Right ventricle myocardium inferior (tissue), 1 donor: ENCODE measurements around the gene ARL8B. TPM values are rescaled to one million over a fixed set of nuclear protein-coding genes. Genes with fewer than 3 reads are reported as not detected.
"Not testable (repeated sequence)": the region's sequence is repeated elsewhere in the genome, so short reads cannot be mapped to it uniquely, and the experiment has no call there.

Source experiments
- ATAC-seq: fragments of 200-7000 bp; cut with Tn5 transposase; one replicate; pipeline ENCODE4 v1.9.1; 2020; ENCODE audit warnings: mild to moderate bottlenecking, moderate library complexity
- DNase-seq: peaks from one replicate; pipeline ENCODE4 v3.0.0; 2021; ENCODE audit errors: missing footprints
- intact Hi-C: fragments of 100-400 bp; cut with DNase I; formaldehyde crosslinking; loops from one replicate; pipeline ENCODE4 v1.11.0; 2022
- total RNA-seq: library from RNA; stranded (reverse); fragmentation: NEBNext Ultra II Directional; extraction: Animal tissue kit (Norgen Biotek cat#: 25700); gene quantifications from one replicate; pipeline ENCODE4 v1.2.1, GENCODE V29; 2021
- donor health status: DM: no; HTN: yes; CAD: no; lungs with severe emphysema.

ARL8B gene
- total RNA-seq, 1 donor from 2014 or later, result 67.3 TPM

DNA sequence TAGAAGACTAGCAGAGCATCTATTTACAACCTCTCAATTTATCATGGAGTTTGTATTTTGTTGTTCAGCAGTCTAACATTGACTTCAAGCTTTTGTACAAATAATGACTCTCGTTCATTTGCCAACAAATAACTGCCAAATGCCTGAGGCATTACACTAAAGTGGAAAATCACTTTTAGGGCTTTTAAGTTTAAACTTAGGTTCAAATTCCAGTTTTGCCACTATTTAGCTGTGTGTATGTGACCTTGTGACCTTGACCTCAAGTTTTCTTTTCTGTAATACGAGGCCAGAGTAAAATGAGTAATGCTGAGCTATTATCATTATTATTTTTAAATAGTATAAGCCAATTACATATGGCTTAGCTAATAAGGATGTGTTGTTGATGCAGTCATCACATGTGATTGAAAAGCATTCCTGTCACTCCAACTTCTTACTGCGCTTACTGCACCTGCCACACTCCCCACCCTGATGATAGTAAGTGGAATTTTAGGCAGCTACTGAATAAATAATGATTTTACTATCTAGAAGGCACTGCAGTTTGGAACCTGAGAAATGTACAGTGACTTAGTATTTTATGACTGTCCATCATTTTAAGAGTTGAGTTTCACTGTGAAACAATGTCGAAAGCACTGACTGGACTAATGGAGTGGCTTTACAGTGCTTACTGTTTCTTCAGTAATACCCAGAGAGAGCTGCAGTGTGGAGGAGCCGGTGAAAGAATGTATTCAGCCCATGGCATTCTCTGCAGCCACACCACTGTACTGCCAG, 16.3 kb downstream of the ARL8B start:
- ATAC-seq (no peak), DNase-seq (no peak)
- intact Hi-C loops, result no loop called here

DNA sequence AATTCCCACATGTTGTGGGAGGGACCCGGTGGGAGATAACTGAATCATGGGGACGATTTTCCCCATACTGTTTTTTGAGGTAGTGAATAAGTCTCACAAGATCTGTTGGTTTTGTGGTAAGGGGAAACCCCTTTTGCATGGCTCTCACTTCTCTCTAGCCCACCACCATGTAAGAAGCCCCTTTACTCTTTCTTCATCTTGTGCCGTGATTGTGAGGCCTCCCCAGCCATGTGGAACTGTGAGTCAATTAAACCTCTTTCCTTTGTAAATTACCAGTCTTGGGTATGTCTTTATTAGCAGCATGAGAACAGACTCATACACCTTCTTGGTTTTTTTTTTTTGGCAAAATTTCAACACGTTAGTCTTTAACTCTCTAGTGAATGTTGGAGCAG, 18.1 kb downstream of the ARL8B start:
- intact Hi-C loops, result no loop called here
- ATAC-seq, result no peak
- no peak for DNase-seq

DNA sequence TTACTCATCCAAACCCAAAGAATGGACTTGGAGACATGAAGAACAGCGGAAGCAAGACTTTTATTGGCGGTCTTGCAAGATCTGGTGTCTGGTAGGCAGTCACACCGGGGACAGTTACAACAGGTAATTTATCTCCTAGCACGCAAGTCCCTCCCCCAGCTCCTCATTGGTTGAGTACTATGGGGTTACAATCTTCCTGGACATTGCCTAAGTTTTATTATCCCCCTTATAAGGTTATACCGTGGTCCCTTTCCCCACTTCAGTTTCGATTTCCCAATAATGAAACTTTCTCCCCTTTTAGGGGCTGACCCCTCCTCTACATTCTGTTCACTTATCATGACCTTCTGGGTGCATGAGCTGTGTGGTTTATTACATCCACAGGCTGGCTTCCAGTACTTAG, 18.7 kb downstream of the ARL8B start:
- intact Hi-C loops, result no loop called here
- DNase-seq (no peak), ATAC-seq (no peak)

DNA sequence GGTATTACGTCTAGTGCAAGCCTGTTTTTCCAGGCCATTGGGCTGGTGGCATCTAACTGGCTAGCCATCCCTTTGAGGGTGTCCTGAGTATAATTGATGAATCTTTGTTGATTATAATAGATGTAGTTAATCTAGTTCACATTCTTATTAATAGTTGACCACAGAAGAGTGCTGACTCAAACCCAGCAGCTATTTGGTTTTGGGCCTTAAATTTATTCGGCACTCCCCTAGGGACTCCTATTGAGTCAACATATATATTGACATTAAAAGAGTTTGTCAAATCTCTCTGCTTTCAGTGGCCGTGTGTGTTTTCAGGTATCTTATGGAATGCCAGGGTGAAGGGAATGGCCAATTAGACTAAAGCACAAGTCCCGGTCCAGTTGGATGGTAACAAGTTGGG, 19.7 kb downstream of the ARL8B start:
- intact Hi-C loops, result no loop called here
- DNase-seq (no peak), ATAC-seq (no peak)

DNA sequence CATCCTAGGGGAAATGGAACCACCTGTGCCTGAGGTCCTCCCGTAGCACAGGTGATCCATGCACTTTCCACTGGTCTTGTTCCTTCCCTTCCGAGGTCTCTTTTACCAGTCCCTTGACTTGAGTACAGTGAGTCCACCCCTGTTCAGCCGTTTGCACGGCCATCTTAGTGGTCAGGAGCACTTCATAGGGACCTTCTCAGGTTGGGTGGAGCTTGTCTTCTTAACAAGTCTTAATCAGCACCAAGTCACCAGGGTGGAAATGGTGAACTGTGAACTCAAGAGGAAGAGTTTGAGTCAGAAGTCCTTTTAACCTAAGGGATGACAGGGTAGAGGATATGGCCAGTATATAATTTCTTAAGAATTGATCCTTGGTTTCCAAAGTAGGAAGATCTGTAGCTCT, 21.4 kb downstream of the ARL8B start:
- DNase-seq (no peak), ATAC-seq (no peak)
- intact Hi-C loops, result no loop called here

DNA sequence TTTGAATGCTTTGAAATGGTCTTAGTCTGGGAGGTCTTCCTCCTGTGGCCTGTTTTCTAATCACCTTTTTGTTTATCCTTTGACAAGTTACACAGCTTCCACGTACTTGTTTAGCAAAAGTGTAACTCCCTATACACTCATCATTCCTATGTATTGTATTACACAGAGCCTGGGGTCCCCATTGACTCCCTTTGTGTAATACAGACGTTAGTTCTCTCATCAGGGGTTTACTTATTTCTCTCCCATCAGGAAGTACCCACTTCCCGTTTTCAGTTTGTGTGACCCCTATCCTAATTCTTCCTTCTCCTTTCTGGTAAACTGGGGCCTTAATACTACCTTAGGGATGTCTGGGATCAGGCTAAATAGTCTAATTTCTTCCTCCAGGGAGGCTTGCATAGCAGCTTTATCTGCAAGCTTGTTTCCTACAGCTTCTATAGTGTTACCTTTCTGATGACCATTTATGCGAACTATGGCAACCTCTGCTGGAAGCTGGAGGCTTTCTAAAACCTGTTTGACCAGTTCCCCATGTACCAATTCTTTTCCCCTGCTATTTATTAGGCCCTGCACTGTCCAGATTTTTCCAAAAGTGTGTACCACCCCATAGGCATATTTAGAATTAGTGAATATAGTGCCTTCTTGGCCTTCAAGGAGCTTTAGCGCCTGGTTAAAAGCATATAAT, 22.4 kb downstream of the ARL8B start:
- no peak for ATAC-seq

DNA sequence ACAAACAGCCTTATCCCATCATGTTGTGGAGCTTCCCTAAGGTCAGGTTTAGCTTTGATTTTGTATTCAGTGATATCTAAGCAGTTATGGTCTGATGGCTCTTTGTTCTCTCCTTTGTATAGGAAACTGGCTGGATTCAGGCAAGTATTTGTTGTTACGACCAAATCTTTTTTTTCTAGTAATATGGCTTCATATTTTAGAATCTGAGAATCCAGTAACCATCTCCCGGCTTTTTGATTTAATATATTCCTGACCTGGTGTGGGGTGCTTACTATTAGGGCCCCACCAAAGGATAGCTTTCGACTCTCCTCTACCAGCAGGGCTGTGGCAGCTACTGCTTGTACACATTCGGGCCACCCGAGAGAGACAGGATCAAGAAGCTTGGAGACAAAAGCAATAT, 23.0 kb downstream of the ARL8B start:
- ATAC-seq (no peak), DNase-seq (no peak)
- intact Hi-C loops, result no loop called here

More for the DNA sequence above, 22.4 kb downstream of the ARL8B start:
- no peak for DNase-seq
- intact Hi-C loops, result no loop called here

DNA sequence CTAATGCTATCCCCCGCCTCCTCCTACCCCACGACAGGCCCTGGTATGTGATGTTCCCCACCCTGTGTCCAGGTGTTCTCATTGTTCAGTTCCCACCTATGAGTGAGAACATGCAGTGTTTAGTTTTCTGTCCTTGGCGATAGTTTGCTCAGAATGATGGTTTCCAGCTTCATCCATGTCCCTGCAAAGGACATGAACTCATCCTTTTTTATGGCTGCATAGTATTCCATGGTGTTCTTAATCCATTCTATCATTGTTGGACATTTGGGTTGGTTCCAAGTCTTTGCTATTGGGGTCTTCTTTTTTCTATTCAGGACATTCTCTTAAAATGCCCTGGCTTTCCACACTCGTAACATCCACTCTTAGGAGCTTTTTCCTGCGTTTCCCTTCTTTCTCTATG, 25.1 kb downstream of the ARL8B start:
- DNase-seq, ATAC-seq, intact Hi-C loops: not testable (repeated sequence)

DNA sequence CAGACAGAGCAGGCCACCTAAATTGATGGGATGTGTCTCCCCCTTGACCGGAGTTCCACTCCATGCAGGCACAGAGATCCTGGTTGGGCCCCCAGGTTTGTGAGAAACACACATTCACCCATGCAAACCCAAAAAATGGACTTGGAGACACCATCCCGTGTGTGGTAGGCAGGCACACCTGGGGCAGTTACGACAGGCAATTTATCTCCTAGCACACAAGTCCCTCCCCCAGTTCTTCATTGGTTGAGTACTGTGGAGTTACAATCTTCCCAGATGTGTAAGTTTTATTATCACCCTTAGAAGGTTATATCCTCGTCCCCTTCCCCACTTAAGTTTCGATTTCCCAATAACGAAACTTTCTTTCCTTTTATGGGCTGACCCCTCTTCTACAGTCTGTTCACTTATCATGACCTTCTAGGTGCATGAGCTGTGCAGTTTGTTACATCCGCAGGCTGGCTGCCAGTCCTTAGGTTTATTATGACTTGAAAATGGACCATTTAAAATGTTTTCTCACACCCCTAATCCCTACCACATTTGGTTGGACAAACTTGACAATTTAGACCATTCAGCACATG, 27.3 kb downstream of the ARL8B start:
- intact Hi-C loops, result no loop called here
- no peak for ATAC-seq

DNA sequence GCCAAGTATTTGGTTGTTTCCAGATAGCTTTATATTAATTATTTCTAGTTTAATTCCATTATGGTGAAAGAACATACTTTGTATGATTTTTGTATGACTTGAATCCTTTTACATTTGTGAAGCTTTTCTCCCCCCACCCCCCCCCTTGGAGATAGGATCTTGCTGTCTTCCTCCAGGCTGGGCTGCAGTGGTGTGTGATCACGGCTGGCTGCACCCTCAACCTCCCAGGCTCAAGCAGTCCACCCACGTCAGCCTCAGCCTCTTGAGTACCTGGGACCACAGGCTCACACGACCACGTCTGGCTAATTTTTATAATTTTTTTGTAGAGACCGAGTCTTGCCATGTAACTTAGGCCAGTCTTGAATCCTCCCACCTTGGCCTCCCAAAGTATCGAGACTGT, 29.5 kb downstream of the ARL8B start:
- intact Hi-C loops, result no loop called here
- ATAC-seq (no peak), DNase-seq (no peak)

More for the DNA sequence above, 27.3 kb downstream of the ARL8B start:
- DNase-seq, result no peak

DNA sequence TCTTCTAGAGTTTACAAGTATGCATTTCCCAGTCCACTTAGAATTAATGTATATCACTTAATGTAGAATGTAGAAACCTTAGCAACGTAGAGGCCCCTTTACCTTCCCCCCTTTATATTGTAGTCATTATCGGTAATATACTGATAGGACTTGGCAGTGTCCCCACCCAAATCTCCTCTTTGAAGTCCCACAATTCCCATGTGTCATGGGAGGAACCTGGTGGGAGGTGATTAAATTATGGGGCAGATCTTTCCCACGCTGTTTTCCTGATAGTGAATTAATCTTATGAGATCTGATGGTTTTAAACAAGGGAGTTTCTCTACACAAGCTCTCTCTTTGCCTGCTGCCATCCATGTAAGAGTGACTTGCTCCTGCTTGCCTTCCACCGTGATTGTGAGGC, 31.0 kb downstream of the ARL8B start:
- intact Hi-C loops, result no loop called here
- ATAC-seq (no peak), DNase-seq (no peak)

DNA sequence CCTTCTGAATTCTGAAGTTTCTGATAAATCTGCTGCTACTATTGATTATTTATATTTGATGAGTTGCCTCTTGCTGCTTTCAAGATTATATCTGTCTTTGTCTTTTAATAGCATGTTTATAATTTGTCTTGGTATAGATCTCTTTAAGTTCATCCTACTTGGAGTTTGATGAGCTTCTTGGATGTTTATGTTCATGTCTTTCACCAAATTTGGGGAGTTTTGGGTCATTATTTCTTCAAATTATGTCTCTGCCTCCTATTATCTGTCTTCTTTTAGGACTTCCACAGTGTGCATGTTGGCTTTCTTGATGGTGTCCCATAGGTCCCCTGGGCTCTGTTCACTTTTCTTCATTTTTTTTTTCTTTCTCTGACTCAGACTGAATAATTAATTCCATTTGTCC, 33.1 kb downstream of the ARL8B start:
- intact Hi-C loops, result no loop called here
- ATAC-seq, result no peak
- DNase-seq, result no peak

DNA sequence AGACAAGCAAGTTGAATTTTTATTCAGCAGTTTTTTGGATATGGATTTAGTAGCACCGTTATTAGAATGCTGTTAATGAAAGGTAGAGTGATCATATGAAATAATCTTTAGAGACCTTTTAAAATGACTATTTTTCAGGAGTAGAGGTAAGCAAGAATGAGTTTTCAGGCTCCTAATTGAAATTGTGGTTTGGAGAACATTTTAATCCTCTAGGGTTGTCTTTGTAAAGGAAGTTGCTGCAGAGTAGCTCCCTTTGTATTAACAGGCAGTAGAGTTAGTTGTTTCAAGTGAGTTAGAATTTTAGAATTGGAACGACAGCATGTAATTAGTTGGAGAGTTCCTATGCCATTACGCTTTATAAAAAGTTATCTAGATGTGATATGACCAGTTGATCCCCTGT, 38.2 kb downstream of the ARL8B start:
- intact Hi-C loops, result no loop called here
- ATAC-seq (no peak), DNase-seq (no peak)

DNA sequence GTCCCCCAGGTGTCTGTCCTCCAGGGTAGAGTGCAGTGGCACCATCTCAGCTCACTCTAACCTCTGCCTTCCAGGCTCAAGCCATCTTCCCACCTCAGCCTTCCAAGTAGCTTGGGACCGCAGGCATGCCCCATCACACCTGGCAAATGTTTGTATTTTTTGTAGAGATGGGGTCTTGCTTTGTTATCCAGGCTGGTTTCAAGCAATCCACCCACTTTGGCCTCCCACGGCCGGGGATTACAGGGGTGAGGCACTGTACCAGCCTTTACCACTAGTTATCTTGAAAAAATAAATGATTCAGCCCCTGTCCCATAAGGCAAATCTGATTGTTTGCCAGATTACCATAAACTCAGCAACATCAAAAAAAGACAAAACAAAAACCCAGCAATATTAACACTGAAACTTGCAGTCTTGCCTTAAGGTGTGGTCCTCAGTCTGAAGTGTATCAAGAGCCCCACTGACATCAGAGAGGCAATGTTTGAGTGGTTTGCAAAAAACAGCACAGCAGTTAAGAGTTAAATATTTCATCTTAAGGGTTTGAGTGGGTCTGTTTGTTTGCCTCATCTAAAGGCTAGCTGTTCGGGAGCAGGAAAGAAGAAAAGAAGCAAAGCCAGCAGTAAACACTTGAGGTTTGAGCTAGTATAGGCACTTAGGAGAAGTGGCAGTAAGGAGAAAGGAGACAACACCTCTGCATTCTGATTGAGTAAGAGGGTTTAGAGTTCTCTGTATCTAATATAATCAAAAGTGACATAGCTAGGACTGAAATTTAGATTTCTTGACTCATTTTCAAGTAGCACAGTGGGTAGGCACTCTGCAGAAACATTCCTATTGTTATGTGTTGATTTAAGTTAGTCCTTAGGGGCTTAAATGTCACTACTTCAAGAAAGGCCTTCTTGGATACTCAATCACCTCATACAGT, 39.1 kb downstream of the ARL8B start:
- ATAC-seq (no peak), DNase-seq (no peak)
- intact Hi-C loops, result no loop called here

DNA sequence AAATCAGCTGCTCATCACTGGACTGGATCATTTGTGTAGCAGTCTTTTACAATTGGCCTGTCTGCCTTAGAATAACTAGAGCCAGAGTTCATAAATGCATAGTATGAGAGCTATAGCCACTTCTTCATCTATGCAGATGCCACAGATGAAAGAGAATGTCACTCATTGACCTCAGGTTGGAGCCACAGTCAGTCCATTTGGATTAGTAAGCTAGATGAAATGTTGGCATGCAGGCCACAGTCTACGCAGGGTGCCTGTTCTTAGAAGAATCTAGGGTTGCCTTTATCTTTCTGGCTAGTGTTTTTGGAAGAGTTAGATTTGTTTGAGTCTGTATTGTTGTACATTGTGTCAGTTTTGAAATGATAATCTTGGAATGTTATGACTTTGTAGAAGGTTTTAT, 40.0 kb downstream of the ARL8B start:
- intact Hi-C loops, result no loop called here
- DNase-seq (no peak), ATAC-seq (peak; percentile 41)

DNA sequence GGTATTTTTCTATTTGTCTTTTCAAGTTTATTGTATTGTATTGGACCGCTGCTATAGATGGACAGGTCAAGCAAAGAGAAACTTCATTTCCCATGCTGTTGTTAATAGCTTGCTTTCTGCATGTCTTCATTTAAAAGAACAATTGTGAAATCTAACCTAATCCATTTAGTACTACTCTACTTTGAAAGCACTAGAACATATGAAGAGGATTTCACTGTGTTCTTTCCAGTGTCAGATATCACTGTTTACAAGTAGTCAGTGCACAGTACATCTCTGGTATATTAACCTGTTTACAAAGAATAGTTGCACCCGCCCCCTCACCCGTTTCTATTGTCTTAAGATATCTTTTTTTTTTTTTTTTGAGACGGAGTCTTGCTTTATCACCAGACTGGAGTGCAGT, 43.6 kb downstream of the ARL8B start:
- ATAC-seq, result peak; percentile 43
- DNase-seq, result no peak
- intact Hi-C loops, result no loop called here

DNA sequence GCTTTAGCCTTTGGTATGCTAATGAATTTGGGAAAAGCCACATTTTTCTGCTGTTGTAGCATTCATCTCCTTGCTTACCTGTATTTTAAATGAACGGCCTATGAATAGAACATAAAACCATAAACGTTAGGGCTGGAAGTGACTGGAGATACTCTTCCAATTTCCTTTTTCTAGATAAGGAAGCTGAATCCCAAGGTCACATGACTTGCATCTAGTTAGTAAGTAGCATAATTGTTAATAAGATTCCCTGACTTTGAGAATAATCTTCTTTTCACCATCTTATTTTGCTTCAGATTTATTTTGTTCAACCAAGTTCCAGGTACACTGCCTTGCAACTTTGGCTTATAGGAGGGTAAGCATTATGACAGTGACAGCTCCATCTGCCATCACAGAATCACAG, 44.8 kb downstream of the ARL8B start:
- DNase-seq (no peak), ATAC-seq (no peak)
- intact Hi-C loops, result no loop called here

DNA sequence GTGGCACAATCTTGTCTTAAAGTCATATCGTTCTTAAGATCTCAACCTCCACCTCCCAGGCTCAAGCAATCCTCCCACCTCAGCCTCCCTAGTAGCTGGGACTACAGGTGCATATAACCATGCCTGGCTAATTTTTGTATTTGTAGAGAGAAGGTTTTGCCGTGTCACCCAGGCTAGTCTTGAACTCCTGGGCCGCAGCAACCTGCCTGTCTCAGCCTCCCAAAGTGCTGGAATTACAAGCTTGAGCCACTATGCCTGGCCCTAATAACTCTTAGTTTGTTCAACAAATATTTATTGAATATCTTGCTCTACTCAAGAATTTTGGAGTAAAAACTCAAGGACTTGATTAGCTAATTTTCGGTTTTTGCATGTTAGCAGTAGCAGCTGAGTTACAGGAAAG, 46.0 kb downstream of the ARL8B start:
- DNase-seq (no peak), ATAC-seq (no peak)
- intact Hi-C loops, result no loop called here

DNA sequence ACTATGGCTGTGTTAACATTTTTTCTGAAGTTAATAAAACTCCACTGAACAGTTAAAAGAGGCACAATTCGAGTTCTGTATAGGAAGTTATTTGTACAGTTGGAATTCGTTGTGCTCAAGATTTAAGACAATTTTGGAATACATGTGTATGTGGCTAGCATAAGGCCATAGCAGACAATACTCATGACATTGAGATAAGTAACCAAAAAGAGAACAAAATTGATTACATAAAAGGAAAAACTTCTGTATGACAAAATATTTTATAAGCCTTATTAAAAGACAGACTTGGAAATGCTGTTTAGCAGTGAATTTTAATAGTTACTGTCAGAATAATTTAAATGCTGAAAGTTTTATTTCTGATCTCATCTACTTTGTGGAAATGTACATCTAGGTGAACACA, 47.7 kb downstream of the ARL8B start:
- ATAC-seq (no peak), DNase-seq (no peak)
- intact Hi-C loops, result no loop called here
